H1 (cell line): ENCODE measurements around the gene BRD3OS. TPM values are rescaled to one million over a fixed set of nuclear protein-coding genes. Genes with fewer than 3 reads are reported as not detected.

ENCODE experiments used
- CTCF ChIA-PET: fragments of 300-600 bp; sonication (Branson Sonifier 250); formaldehyde crosslinking; loops from one replicate; lab custom pipeline; 2021; ENCODE audit not compliant: partially characterized antibody; lab: Charles Lee
- POLR2A ChIA-PET: fragments of 300-600 bp; sonication (Branson Sonifier 250); formaldehyde crosslinking; loops from one replicate; lab custom pipeline; 2021; ENCODE audit warnings: inconsistent platforms; ENCODE audit not compliant: partially characterized antibody; lab: Charles Lee
- DNase-seq, 2 experiments: peaks; one replicate each; pipeline versions ENCODE4 v3.0.0 to v3.0.0-alpha.2; 2010 to 2022; ENCODE audit warnings: low spot score in 2 of 2, low read depth in 1 of 2, mixed read lengths in 1 of 2
- FAIRE-seq: peaks from 2 replicates; lab custom pipeline; 2011; peaks lifted over from hg19 to GRCh38; lab: Jason Lieb, UNC
- H2AFZ ChIP-seq: 2 replicates; pipeline ENCODE4 v1.8.1; 2012; ENCODE audit warnings: low read length, inconsistent platforms
- H2AK5ac ChIP-seq: 2 replicates; pipeline ENCODE4 v1.6.1; 2013; ENCODE audit warnings: low read depth, low read length
- H2BK120ac ChIP-seq: replicated peaks from 2 replicates; pipeline ENCODE3; 2013; ENCODE audit warnings: low read depth, low read length, inconsistent platforms
- H2BK12ac ChIP-seq: 2 replicates; pipeline ENCODE4 v1.6.1; 2013; ENCODE audit warnings: low read depth, low read length
- H2BK15ac ChIP-seq: 2 replicates; pipeline ENCODE4 v1.6.1; 2013; ENCODE audit warnings: low read length
- H2BK20ac ChIP-seq: 2 replicates; pipeline ENCODE4 v1.6.1; 2013; ENCODE audit warnings: low read length
- H2BK5ac ChIP-seq: 2 replicates; pipeline ENCODE4 v1.6.1; 2013; ENCODE audit warnings: low read depth, low read length
- H3K14ac ChIP-seq: 2 replicates; pipeline ENCODE4 v1.6.1; 2013; ENCODE audit warnings: inconsistent platforms; ENCODE audit not compliant: insufficient read length
- H3K18ac ChIP-seq: 2 replicates; pipeline ENCODE4 v1.6.1; 2013; ENCODE audit warnings: low read length; ENCODE audit errors: extremely low read depth
- H3K23ac ChIP-seq: 2 replicates; pipeline ENCODE4 v1.6.1; 2013; ENCODE audit warnings: inconsistent platforms; ENCODE audit not compliant: insufficient read length
- H3K23me2 ChIP-seq: 2 replicates; pipeline ENCODE4 v1.6.1; 2013; ENCODE audit warnings: low read depth, low read length
- H3K27ac ChIP-seq: 2 replicates; pipeline ENCODE4 v1.6.1; 2011; ENCODE audit warnings: low read depth, low read length, inconsistent platforms
- H3K27me3 ChIP-seq, 4 experiments: replicated peaks in 1 of 4; 1 replicate in 1 of 4; 2 replicates in 3 of 4; pipeline versions ENCODE4 v1.6.1 to v1.8.1; 2011 to 2013; ENCODE audit warnings: low read length in 3 of 4, mild to moderate bottlenecking in 3 of 4, inconsistent platforms in 2 of 4, mixed read lengths in 2 of 4, moderate library complexity in 1 of 4; ENCODE audit not compliant: control insufficient read depth in 3 of 4, insufficient read depth in 3 of 4; ENCODE audit errors: extremely low read depth in 1 of 4
- H3K36me3 ChIP-seq, 4 experiments: 2 replicates each; pipeline versions ENCODE4 v1.6.1 to v1.8.1; 2011 to 2013; ENCODE audit warnings: mild to moderate bottlenecking in 4 of 4, low read length in 3 of 4, moderate library complexity in 2 of 4, control low read depth in 1 of 4, inconsistent platforms in 1 of 4; ENCODE audit not compliant: insufficient read depth in 4 of 4, control insufficient read depth in 2 of 4
- H3K4ac ChIP-seq: replicated peaks from 2 replicates; pipeline ENCODE3; 2013; ENCODE audit warnings: low read length, low read depth, mixed read lengths, inconsistent platforms; ENCODE audit not compliant: insufficient read length
- H3K4me1 ChIP-seq, 4 experiments: replicated peaks in 1 of 4; 1 replicate in 1 of 4; 2 replicates in 3 of 4; pipeline versions ENCODE4 v1.6.1 to v1.8.1; 2011 to 2013; ENCODE audit warnings: low read length in 3 of 4, inconsistent platforms in 2 of 4, mixed read lengths in 1 of 4; ENCODE audit not compliant: insufficient read depth in 4 of 4, control insufficient read depth in 3 of 4
- H3K4me2 ChIP-seq, 2 experiments: 2 replicates each; pipeline versions ENCODE4 v1.6.1 to v1.8.1; 2011 to 2013; ENCODE audit warnings: low read depth in 2 of 2, low read length in 2 of 2, control low read depth in 1 of 2, inconsistent platforms in 1 of 2, mild to moderate bottlenecking in 1 of 2; ENCODE audit not compliant: insufficient read depth in 1 of 2
- H3K4me3 ChIP-seq, 4 experiments: fragments of 200-600, 300-600 bp in 1 of 4; sonication (generic), shearing (Covaris generic), sonication (Bioruptor Twin) in 1 of 4; 2 replicates each; pipeline versions ENCODE4 v1.5.1 to v1.8.1; 2011 to 2016; ENCODE audit warnings: low read length in 4 of 4, low read depth in 3 of 4, control low read depth in 2 of 4, inconsistent platforms in 2 of 4, mild to moderate bottlenecking in 2 of 4, mixed read lengths in 1 of 4, moderate library complexity in 1 of 4; ENCODE audit not compliant: insufficient read depth in 2 of 4; ENCODE audit errors: extremely low read depth in 1 of 4
- H3K56ac ChIP-seq: replicated peaks from 2 replicates; pipeline ENCODE3; 2013; ENCODE audit warnings: low read depth, mild to moderate bottlenecking, mixed read lengths, low read length, inconsistent platforms; ENCODE audit not compliant: insufficient read length
- H3K79me1 ChIP-seq: 2 replicates; pipeline ENCODE4 v1.6.1; 2013; ENCODE audit warnings: low read depth, low read length, control low read depth
- H3K79me2 ChIP-seq, 2 experiments: 2 replicates each; pipeline versions ENCODE4 v1.6.1 to v1.8.1; 2012 to 2013; ENCODE audit warnings: low read length in 2 of 2, mild to moderate bottlenecking in 2 of 2, inconsistent platforms in 1 of 2; ENCODE audit not compliant: insufficient read depth in 2 of 2, control insufficient read depth in 1 of 2
- H3K9ac ChIP-seq, 4 experiments: replicated peaks in 1 of 4; 1 replicate in 1 of 4; 2 replicates in 3 of 4; pipeline versions ENCODE4 v1.6.1 to v1.8.1; 2011 to 2013; ENCODE audit warnings: low read depth in 3 of 4, low read length in 3 of 4, control low read depth in 2 of 4, mild to moderate bottlenecking in 2 of 4, moderate library complexity in 2 of 4, inconsistent platforms in 1 of 4; ENCODE audit errors: extremely low read depth in 1 of 4
- H3K9me3 ChIP-seq, 2 experiments: 2 replicates each; pipeline versions ENCODE4 v1.6.1 to v1.8.1; 2012 to 2013; ENCODE audit warnings: mild to moderate bottlenecking in 2 of 2, moderate library complexity in 2 of 2, control low read depth in 1 of 2, inconsistent platforms in 1 of 2, low read depth in 1 of 2, low read length in 1 of 2, mixed read lengths in 1 of 2; ENCODE audit not compliant: insufficient read depth in 2 of 2
- H4K20me1 ChIP-seq, 2 experiments: replicated peaks in 1 of 2; 2 replicates each; pipeline versions ENCODE3 to v1.8.1; 2011 to 2013; ENCODE audit warnings: inconsistent platforms in 2 of 2, low read length in 2 of 2, mild to moderate bottlenecking in 1 of 2; ENCODE audit not compliant: insufficient read depth in 2 of 2, control insufficient read depth in 1 of 2
- H4K5ac ChIP-seq: 2 replicates; pipeline ENCODE4 v1.6.1; 2013; ENCODE audit warnings: low read length, low read depth, mixed read lengths, inconsistent platforms; ENCODE audit not compliant: insufficient read length
- H4K8ac ChIP-seq: 2 replicates; pipeline ENCODE4 v1.8.0; 2013; ENCODE audit warnings: mild to moderate bottlenecking, moderate library complexity, low read length, inconsistent platforms; ENCODE audit not compliant: insufficient read depth; ENCODE audit errors: extremely low read depth
- H4K91ac ChIP-seq: replicated peaks from 2 replicates; pipeline ENCODE3; 2013; ENCODE audit warnings: low read length, mixed read lengths, inconsistent platforms; ENCODE audit not compliant: insufficient read length
- BACH1 ChIP-seq: IDR thresholded peaks from 2 replicates; pipeline ENCODE4 v1.6.1; 2012; ENCODE audit warnings: low read length, improper control_type of control experiment
- BCL11A ChIP-seq, 2 experiments: IDR thresholded peaks; one replicate each; pipeline ENCODE4 v1.6.1; 2011; ENCODE audit warnings: low read depth in 2 of 2, low read length in 2 of 2, mild to moderate bottlenecking in 2 of 2
- CEBPB ChIP-seq: IDR thresholded peaks from 2 replicates; pipeline ENCODE4 v1.6.1; 2012; ENCODE audit warnings: low read depth, low read length
- EGR1 ChIP-seq: IDR thresholded peaks from 2 replicates; pipeline ENCODE4 v1.6.1; 2011; ENCODE audit warnings: low read depth, low read length, borderline replicate concordance
- JUN ChIP-seq: IDR thresholded peaks from 2 replicates; pipeline ENCODE4 v1.6.1; 2011; ENCODE audit warnings: low read depth, mild to moderate bottlenecking, improper control_type of control experiment, low read length
- MAFK ChIP-seq: IDR thresholded peaks from 2 replicates; pipeline ENCODE4 v1.6.1; 2012; ENCODE audit warnings: low read depth, mild to moderate bottlenecking, improper control_type of control experiment, low read length
- RBBP5 ChIP-seq: IDR thresholded peaks from 2 replicates; pipeline ENCODE4 v1.7.1; 2012; ENCODE audit warnings: low read depth, mild to moderate bottlenecking, inconsistent platforms, low read length, moderate library complexity, borderline replicate concordance
- SP4 ChIP-seq: IDR thresholded peaks from 2 replicates; pipeline ENCODE4 v1.6.1; 2012; ENCODE audit warnings: low read length, inconsistent platforms
- WGBS, 2 experiments: shearing (Covaris generic) in 1 of 2; methylation state at CpG; one replicate each; pipeline versions ENCODE4 v1.1.6 to v1.1.7; 2013 to 2015; ENCODE audit warnings: low lambda C conversion rate in 2 of 2, mixed read lengths in 2 of 2, inconsistent platforms in 1 of 2, low coverage in 1 of 2, missing lambda C conversion rate in 1 of 2; ENCODE audit not compliant: insufficient replicate concordance in 2 of 2, insufficient coverage in 1 of 2, insufficient read length in 1 of 2; ENCODE audit errors: extremely low coverage in 1 of 2, missing lambda C conversion rate in 1 of 2; 5-methylcytosine and 5-hydroxymethylcytosine counted together
- polyA plus RNA-seq, 7 experiments: library from polyadenylated mRNA; depleted of rRNA in 3 of 7; stranded (reverse) in 5 of 7; unstranded in 2 of 7; fragments of >200 nt in 5 of 7; fragments of 200-250 nt in 2 of 7; gene quantifications; 1 replicate in 5 of 7; 2 replicates in 1 of 7; 4 replicates in 1 of 7; pipeline versions ENCODE4 v1.2.1 to v1.2.3, GENCODE V29; 2011 to 2013; ENCODE audit warnings: missing spikeins in 2 of 7, mixed read lengths in 2 of 7
- total RNA-seq: library from RNA; stranded (reverse); fragmentation: NEBNext Ultra II Directional; extraction: Animal tissue kit (Norgen Biotek cat#: 25700); gene quantifications from 2 replicates; pipeline ENCODE4 v1.2.1, GENCODE V29; 2021
- TF ChIP-seq, protein P1 (sequence below): IDR thresholded peaks from 2 replicates; pipeline ENCODE4 v1.6.1; 2011; ENCODE audit warnings: low read length, improper control_type of control experiment

The BRD3OS gene
- total and polyA plus RNA-seq, 2 of the 8 experiments (the other 6 are each of a cell fraction or from before 2014, with no cell fraction given): 12.7 to 20.2 TPM

DNA sequence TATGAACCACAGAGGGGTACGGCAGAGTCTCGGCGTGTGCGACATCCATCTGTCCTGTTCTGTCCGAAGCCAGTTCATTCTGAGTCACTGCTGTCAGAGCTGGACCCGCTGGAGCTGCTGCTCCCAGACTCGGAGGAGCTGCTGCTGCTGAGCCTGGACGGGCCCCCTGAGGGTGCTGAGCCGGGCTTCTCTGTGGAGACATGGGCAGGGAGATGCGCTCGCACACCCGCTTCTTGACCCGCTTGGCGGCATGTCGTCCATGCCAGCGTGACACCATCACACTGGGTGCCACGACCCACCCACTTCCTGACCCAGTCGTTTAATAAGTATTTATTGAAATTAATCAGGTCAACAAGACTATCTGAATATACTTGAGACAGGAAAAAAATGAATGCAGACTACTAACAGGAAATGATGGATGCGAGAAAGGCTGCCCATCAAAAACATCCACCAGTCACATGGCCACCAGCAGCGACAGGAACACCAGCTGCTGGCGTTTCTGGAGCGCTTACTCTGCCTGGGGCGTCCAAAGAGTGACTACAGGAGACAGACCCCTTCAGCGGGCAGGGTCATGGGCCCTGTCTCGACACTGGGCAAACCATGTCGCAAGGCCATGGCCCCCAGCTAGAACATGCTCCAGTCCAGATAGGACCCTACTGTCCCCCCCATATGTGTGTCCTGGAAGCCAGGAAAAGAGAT lies 8.4 kb downstream of the BRD3OS start:
- WGBS, 2 experiments: 94% methylated on average over 26 of the region's 26 CpGs; no CpG with 5 or more reads in 1 of the 2 experiments

More for the DNA sequence above, 8.4 kb downstream of the BRD3OS start:
- Histone ChIP-seq H3K27ac (no peak overlapping the region), H3K79me1 (no peaks in the 10 kb centered on the region), H3K18ac (no peak overlapping the region), H2BK12ac (no peak overlapping the region), H3K4me1 (no peaks in the 10 kb centered on the region), H3K14ac (no peak overlapping the region), H3K79me2 (no peaks in the 10 kb centered on the region), H3K4me2 (no peak overlapping the region), H2AK5ac (no peak overlapping the region), H3K36me3 (peaks cover 29 to 63% (median 46%) of the 10 kb centered on the region in 4 experiments), H4K20me1 (peaks cover 3 to 12% of the 10 kb centered on the region in 2 experiments), H3K56ac (no peak overlapping the region), H3K23ac (no peak overlapping the region), H2AFZ (no peak overlapping the region), H2BK120ac (no peak overlapping the region), H3K4ac (no peak overlapping the region), H4K8ac (no peak overlapping the region), H3K23me2 (no peaks in the 10 kb centered on the region), H4K91ac (no peak overlapping the region), H2BK20ac (no peak overlapping the region), H3K27me3 (no peaks in the 10 kb centered on the region), H4K5ac (no peak overlapping the region), H3K9ac (no peak overlapping the region), H2BK15ac (no peak overlapping the region), H3K4me3 (no peak overlapping the region), H3K9me3 (no peaks in the 10 kb centered on the region), H2BK5ac (no peak overlapping the region)
- FAIRE-seq: no peak
- DNase-seq: no peak
- CTCF ChIA-PET: interaction anchor here (1.0 to 1.4 kb wide), 4 partner anchors 12 to 127 kb away, joined by 3 read pairs; no protein-coding TSS in a partner anchor
- POLR2A ChIA-PET: interaction anchor here (0.9 to 1.8 kb wide), 3 partner anchors 9 to 24 kb away, joined by 3 to 5 read pairs (median 3); no protein-coding TSS in a partner anchor
- TF ChIP-seq, protein P1, sequence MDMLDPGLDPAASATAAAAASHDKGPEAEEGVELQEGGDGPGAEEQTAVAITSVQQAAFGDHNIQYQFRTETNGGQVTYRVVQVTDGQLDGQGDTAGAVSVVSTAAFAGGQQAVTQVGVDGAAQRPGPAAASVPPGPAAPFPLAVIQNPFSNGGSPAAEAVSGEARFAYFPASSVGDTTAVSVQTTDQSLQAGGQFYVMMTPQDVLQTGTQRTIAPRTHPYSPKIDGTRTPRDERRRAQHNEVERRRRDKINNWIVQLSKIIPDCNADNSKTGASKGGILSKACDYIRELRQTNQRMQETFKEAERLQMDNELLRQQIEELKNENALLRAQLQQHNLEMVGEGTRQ: no peak
- TF ChIP-seq BCL11A (IDR thresholded peaks at IDR 0.05; ENCODE audit: low read depth in 2 of 2, low read length in 2 of 2) (no peak), RBBP5 (no peak), MAFK (no peak), JUN (no peak), EGR1 (no peak), SP4 (no peak), BACH1 (no peak), CEBPB (no peak)
